H9 (cell line): Measurements from ENCODE around the gene PPM1J. TPM values are rescaled to one million over a fixed set of nuclear protein-coding genes. Genes with fewer than 3 reads are reported as not detected.

ENCODE experiments used
- DNase-seq: peaks from one replicate; pipeline ENCODE4 v3.0.0-alpha.2; 2017
- H2AFZ ChIP-seq: one replicate; pipeline ENCODE4 v1.6.1; 2013; ENCODE audit warnings: mild to moderate bottlenecking, low read length, control low read depth, moderate library complexity
- H2AK5ac ChIP-seq: 2 replicates; pipeline ENCODE4 v1.6.1; 2013; ENCODE audit warnings: low read length, control low read depth, mixed read lengths; ENCODE audit not compliant: insufficient read length
- H2BK120ac ChIP-seq: one replicate; pipeline ENCODE4 v1.6.1; 2013; ENCODE audit warnings: low read depth, mild to moderate bottlenecking, low read length, control low read depth, inconsistent platforms; ENCODE audit not compliant: poor library complexity, severe bottlenecking
- H2BK12ac ChIP-seq: 2 replicates; pipeline ENCODE4 v1.6.1; 2013; ENCODE audit warnings: low read length, control low read depth, mixed read lengths, low read depth; ENCODE audit not compliant: insufficient read length
- H2BK15ac ChIP-seq: 2 replicates; pipeline ENCODE4 v1.6.1; 2013; ENCODE audit warnings: low read depth, low read length, control low read depth
- H2BK20ac ChIP-seq: one replicate; pipeline ENCODE4 v1.6.1; 2013; ENCODE audit warnings: low read depth, mild to moderate bottlenecking, low read length, control low read depth, inconsistent platforms; ENCODE audit not compliant: poor library complexity, severe bottlenecking
- H2BK5ac ChIP-seq: 2 replicates; pipeline ENCODE4 v1.6.1; 2013; ENCODE audit warnings: low read length, control low read depth, mixed read lengths; ENCODE audit not compliant: insufficient read length
- H3K14ac ChIP-seq: 2 replicates; pipeline ENCODE4 v1.6.1; 2013; ENCODE audit warnings: low read length, control low read depth; ENCODE audit not compliant: insufficient read depth
- H3K18ac ChIP-seq: 2 replicates; pipeline ENCODE4 v1.6.1; 2013; ENCODE audit warnings: low read depth, mild to moderate bottlenecking, mixed read lengths, low read length, control low read depth; ENCODE audit not compliant: insufficient read length
- H3K23ac ChIP-seq: 2 replicates; pipeline ENCODE4 v1.6.1; 2013; ENCODE audit warnings: low read length, control low read depth, mixed read lengths, low read depth; ENCODE audit not compliant: insufficient read length
- H3K23me2 ChIP-seq: 2 replicates; pipeline ENCODE4 v1.6.1; 2013; ENCODE audit warnings: low read depth, mild to moderate bottlenecking, mixed read lengths, low read length, control low read depth; ENCODE audit not compliant: insufficient read length, poor library complexity, severe bottlenecking
- H3K27ac ChIP-seq: 2 replicates; pipeline ENCODE4 v1.5.1; 2013; ENCODE audit warnings: low read length, control low read depth, mixed read lengths, low read depth; ENCODE audit not compliant: insufficient read length
- H3K27me3 ChIP-seq: 2 replicates; pipeline ENCODE4 v1.6.1; 2013; ENCODE audit warnings: low read length, control low read depth, inconsistent platforms; ENCODE audit not compliant: insufficient read depth
- H3K4ac ChIP-seq: 2 replicates; pipeline ENCODE4 v1.6.1; 2013; ENCODE audit warnings: low read depth, mild to moderate bottlenecking, control low read depth, inconsistent platforms, low read length, moderate library complexity
- H3K4me1 ChIP-seq: 2 replicates; pipeline ENCODE4 v1.6.1; 2013; ENCODE audit warnings: low read length, control low read depth, inconsistent platforms; ENCODE audit not compliant: insufficient read depth
- H3K4me2 ChIP-seq: 2 replicates; pipeline ENCODE4 v1.6.1; 2013; ENCODE audit warnings: low read length, control low read depth, mixed read lengths; ENCODE audit not compliant: insufficient read length, insufficient read depth
- H3K56ac ChIP-seq: 2 replicates; pipeline ENCODE4 v1.6.1; 2013; ENCODE audit warnings: low read depth, mild to moderate bottlenecking, mixed read lengths, low read length, control low read depth; ENCODE audit not compliant: insufficient read length
- H3K79me1 ChIP-seq: 2 replicates; pipeline ENCODE4 v1.6.1; 2013; ENCODE audit warnings: low read depth, mild to moderate bottlenecking, moderate library complexity, low read length, control low read depth, inconsistent platforms; ENCODE audit not compliant: insufficient read depth, poor library complexity, severe bottlenecking
- H3K79me2 ChIP-seq: 2 replicates; pipeline ENCODE4 v1.6.1; 2013; ENCODE audit warnings: low read length, control low read depth, inconsistent platforms; ENCODE audit not compliant: insufficient read depth
- H3K9ac ChIP-seq: 2 replicates; pipeline ENCODE4 v1.6.1; 2013; ENCODE audit warnings: low read length, control low read depth, mixed read lengths; ENCODE audit not compliant: insufficient read length; ENCODE audit errors: extremely low read depth
- H3K9me3 ChIP-seq: one replicate; pipeline ENCODE4 v1.6.1; 2013; ENCODE audit warnings: low read depth, low read length, inconsistent platforms; ENCODE audit not compliant: control insufficient read depth
- H3T11ph ChIP-seq: one replicate; pipeline ENCODE4 v1.6.1; 2013; ENCODE audit warnings: mild to moderate bottlenecking, low read length, control low read depth, inconsistent platforms
- H4K20me1 ChIP-seq: one replicate; pipeline ENCODE4 v1.6.1; 2013; ENCODE audit not compliant: control insufficient read depth, insufficient read length, insufficient read depth
- H4K5ac ChIP-seq: 2 replicates; pipeline ENCODE4 v1.6.1; 2013; ENCODE audit warnings: low read depth, mild to moderate bottlenecking, mixed read lengths, low read length, control low read depth; ENCODE audit not compliant: insufficient read length
- H4K8ac ChIP-seq: replicated peaks from 2 replicates; pipeline ENCODE4 v1.6.1; 2013; ENCODE audit warnings: low read length, control low read depth, mixed read lengths, low read depth; ENCODE audit not compliant: insufficient read length
- H4K91ac ChIP-seq: 2 replicates; pipeline ENCODE4 v1.6.1; 2013; ENCODE audit warnings: low read depth, mild to moderate bottlenecking, moderate library complexity, mixed read lengths, low read length, control low read depth; ENCODE audit not compliant: insufficient read length
- H3K27ac Mint-ChIP-seq, 3 experiments: 2 replicates in 2 of 3; 3 replicates in 1 of 3; pipeline ENCODE4 v1.8.0; 2020 to 2021; ENCODE audit warnings: mixed read lengths in 3 of 3, mild to moderate bottlenecking in 1 of 3, moderate library complexity in 1 of 3
- H3K27me3 Mint-ChIP-seq: 2 replicates; pipeline ENCODE4 v1.8.0; 2021; ENCODE audit warnings: low read depth, mild to moderate bottlenecking, moderate library complexity, mixed read lengths
- H3K36me3 Mint-ChIP-seq, 3 experiments: 2 replicates in 2 of 3; 3 replicates in 1 of 3; pipeline ENCODE4 v1.8.0; 2020 to 2021; ENCODE audit warnings: low read depth in 3 of 3, mixed read lengths in 3 of 3; ENCODE audit not compliant: insufficient read depth in 1 of 3
- H3K4me1 Mint-ChIP-seq, 2 experiments: 2 replicates each; pipeline ENCODE4 v1.8.0; 2020; ENCODE audit warnings: mixed read lengths in 2 of 2
- H3K4me3 Mint-ChIP-seq, 2 experiments: 2 replicates in 1 of 2; 3 replicates in 1 of 2; pipeline ENCODE4 v1.8.0; 2020 to 2021; ENCODE audit warnings: mild to moderate bottlenecking in 2 of 2, mixed read lengths in 2 of 2, moderate library complexity in 1 of 2
- H3K9me3 Mint-ChIP-seq, 2 experiments: 2 replicates in 1 of 2; 3 replicates in 1 of 2; pipeline ENCODE4 v1.8.0; 2020; ENCODE audit warnings: mild to moderate bottlenecking in 2 of 2, mixed read lengths in 2 of 2, moderate library complexity in 1 of 2
- WGBS: extraction: QIAGEN DNeasy Blood & Tissue Kit; methylation state at CpG from one replicate; pipeline ENCODE4 v1.1.7; 2013; ENCODE audit warnings: missing lambda C conversion rate, low lambda C conversion rate, mixed read lengths; ENCODE audit not compliant: insufficient read length; ENCODE audit errors: extremely low coverage; 5-methylcytosine and 5-hydroxymethylcytosine counted together
- total RNA-seq: library from RNA; stranded (reverse); gene quantifications from 2 replicates; pipeline ENCODE4 v1.2.1, GENCODE V29; 2021
- TF ChIP-seq, protein P1 (sequence below): fragments of 200-600 bp; sonication (generic); conservative IDR thresholded peaks from 3 replicates; pipeline ENCODE4 v1.8.0; 2021; ENCODE audit warnings: antibody characterized with exemption, mild to moderate bottlenecking

PPM1J gene
- total RNA-seq, 1 experiment from 2014 or later = 12.7 TPM

DNA sequence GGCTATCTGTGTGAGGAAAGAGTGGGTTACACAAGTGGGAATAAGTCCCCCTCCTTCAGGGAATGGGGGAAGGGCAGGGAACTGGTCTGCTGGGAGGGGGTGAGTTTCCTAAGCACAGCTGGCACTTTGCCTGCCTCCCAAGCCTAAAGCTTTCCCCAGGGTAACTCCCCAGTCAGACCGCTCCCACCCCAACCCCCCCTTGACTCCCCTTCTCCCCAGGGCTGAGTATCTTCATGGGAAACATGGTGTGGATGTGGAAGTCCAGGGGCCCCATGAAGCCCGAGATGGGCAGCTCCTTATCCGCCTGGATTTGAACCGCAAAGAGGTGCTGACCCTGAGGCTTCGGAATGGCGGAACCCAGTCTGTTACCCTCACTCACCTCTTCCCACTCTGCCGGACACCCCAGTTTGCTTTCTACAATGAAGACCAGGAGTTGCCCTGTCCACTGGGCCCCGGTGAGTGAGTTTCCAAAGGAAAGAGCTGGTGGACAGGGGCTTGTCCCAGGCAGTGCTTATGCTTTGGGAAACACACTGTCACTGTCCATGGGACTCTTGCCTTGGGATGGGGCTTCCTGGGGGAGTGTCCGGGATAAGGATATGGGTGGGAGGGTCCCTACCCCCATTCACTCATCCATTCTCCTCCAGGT lies 25.8 kb downstream of the PPM1J start:
- Histone ChIP-seq H2AFZ (no peak overlapping the region), H3K9me3 (no peaks in the 10 kb centered on the region), H3K23me2 (no peaks in the 10 kb centered on the region), H4K91ac (no peak overlapping the region), H2BK12ac (no peak overlapping the region), H3K27ac (no peak overlapping the region), H3K4me2 (no peak overlapping the region), H3T11ph (no peak overlapping the region), H2BK15ac (no peak overlapping the region), H2BK5ac (no peak overlapping the region), H3K23ac (no peak overlapping the region), H3K27me3 (no peaks in the 10 kb centered on the region), H2BK20ac (no peak overlapping the region), H2BK120ac (no peak overlapping the region), H4K5ac (no peak overlapping the region), H3K56ac (no peak overlapping the region), H3K4me1 (no peaks in the 10 kb centered on the region), H3K14ac (no peak overlapping the region; the same call in 1 of the 2 replicates), H3K79me2 (no peaks in the 10 kb centered on the region), H3K18ac (no peak overlapping the region), H2AK5ac (no peak overlapping the region), H3K79me1 (no peaks in the 10 kb centered on the region), H4K20me1 (no peaks in the 10 kb centered on the region), H4K8ac (no peak overlapping the region), H3K9ac (no peak overlapping the region), H3K4ac (no peak overlapping the region)
- no peaks in the 10 kb centered on the region for H3K27me3 Mint-ChIP-seq
- TF ChIP-seq, protein P1, sequence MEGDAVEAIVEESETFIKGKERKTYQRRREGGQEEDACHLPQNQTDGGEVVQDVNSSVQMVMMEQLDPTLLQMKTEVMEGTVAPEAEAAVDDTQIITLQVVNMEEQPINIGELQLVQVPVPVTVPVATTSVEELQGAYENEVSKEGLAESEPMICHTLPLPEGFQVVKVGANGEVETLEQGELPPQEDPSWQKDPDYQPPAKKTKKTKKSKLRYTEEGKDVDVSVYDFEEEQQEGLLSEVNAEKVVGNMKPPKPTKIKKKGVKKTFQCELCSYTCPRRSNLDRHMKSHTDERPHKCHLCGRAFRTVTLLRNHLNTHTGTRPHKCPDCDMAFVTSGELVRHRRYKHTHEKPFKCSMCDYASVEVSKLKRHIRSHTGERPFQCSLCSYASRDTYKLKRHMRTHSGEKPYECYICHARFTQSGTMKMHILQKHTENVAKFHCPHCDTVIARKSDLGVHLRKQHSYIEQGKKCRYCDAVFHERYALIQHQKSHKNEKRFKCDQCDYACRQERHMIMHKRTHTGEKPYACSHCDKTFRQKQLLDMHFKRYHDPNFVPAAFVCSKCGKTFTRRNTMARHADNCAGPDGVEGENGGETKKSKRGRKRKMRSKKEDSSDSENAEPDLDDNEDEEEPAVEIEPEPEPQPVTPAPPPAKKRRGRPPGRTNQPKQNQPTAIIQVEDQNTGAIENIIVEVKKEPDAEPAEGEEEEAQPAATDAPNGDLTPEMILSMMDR = no peak
- H3K4me3 Mint-ChIP-seq = no peak overlapping the region
- H3K9me3 Mint-ChIP-seq = no peaks in the 10 kb centered on the region
- H3K4me1 Mint-ChIP-seq = peaks cover 12 to 13% of the 10 kb centered on the region in 2 experiments
- no CpG with 5 or more reads among the region's 9 CpGs for WGBS
- H3K27ac Mint-ChIP-seq = no peak overlapping the region
- no peak for DNase-seq
- H3K36me3 Mint-ChIP-seq = peaks cover 17 to 39% (median 39%) of the 10 kb centered on the region in 3 experiments; a peak in 6 of 7 replicates
